HG03521 (cell line): ENCODE data around the gene TTC12.

ENCODE experiments used
- ATAC-seq: cut with Tn5 transposase; IDR thresholded peaks from one replicate; pipeline ENCODE4 v1.9.1; 2021; ENCODE audit warnings: mild to moderate bottlenecking, moderate library complexity; ENCODE audit not compliant: unreplicated experiment

TTC12 gene

DNA sequence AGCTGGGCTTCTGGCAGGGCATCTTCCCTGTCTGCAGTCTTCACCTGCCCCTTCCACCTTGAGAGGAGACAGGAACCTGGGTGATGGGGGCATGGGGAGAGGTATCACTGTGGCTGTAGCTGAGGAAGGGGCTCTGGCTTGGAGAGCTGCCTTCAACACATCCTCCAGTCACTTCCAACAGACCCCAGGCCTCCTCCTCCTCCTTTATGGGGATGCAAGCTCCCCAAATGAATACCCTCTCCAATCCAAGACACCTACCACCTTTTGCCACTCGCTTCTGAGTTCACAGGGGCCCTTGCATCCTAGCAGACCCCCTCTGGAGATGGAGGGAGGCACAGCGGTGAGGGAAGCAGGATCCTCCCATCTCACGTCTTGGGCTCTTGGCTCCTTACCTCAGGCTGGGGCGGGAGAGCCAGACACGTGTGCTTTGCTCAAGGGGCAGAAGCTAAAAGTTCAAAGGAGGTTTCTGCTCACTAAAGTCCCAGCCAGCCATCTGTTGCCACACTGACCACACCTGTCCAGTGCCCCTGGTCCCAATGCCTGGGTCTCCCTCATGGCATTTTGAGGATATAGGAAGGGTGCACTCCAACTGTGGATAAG lies 86.3 kb downstream of the TTC12 start:
- no peak for ATAC-seq

DNA sequence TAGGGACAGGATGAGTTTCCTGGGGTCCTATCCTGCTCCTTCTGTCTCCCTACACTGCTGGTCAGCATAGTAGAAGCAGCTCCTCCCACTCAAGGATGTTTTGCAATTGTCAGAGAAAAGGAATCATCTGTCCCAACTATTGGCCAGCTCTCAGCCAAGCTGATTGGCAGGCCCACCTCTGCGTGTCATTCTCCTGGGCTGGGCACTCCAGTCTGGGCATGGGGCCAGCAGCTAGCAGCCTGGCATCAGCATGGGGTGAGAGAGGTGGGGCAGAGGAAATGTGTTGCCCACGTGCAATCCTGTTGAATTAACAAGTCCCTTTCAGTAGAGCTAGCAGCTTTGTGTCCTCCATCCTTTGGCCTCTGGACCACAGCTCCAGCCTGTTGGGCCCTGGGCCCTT lies 87.3 kb downstream of the TTC12 start:
- ATAC-seq, result no peak

GRCh38 chr11:113404859-113405430 lies 90.6 kb downstream of the TTC12 start:
- ATAC-seq, result no peak

GRCh38 chr11:113405724-113406478 lies 91.5 kb downstream of the TTC12 start:
- no peak for ATAC-seq

DNA sequence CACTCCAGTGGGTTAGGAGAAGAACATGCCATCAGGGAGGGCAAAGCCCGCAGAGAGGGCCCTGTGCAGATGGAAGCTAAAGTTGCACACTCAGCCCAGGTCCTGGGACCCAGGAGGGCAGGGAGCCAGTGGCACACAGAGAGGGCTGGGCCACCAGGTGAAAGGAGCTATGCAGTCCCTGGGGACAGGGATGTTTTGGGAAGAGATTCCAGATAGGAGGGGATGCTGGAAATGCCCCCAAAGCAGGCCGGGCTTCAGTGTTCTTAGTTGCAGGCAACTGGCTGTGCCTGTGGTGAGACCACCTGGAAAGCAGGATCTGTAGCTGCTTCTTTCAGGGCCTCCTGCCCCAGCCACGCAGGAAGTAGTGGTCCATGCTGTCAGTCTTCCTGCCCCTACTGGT lies 92.8 kb downstream of the TTC12 start:
- no peak for ATAC-seq

GRCh38 chr11:113408206-113408605 lies 93.8 kb downstream of the TTC12 start:
- no peak for ATAC-seq

- ATAC-seq, result no peak
Observed at GRCh38 chr11:113408887-113409286, 94.5 kb downstream of the TTC12 start.

GRCh38 chr11:113409526-113409925 lies 95.1 kb downstream of the TTC12 start:
- ATAC-seq, result no peak

DNA sequence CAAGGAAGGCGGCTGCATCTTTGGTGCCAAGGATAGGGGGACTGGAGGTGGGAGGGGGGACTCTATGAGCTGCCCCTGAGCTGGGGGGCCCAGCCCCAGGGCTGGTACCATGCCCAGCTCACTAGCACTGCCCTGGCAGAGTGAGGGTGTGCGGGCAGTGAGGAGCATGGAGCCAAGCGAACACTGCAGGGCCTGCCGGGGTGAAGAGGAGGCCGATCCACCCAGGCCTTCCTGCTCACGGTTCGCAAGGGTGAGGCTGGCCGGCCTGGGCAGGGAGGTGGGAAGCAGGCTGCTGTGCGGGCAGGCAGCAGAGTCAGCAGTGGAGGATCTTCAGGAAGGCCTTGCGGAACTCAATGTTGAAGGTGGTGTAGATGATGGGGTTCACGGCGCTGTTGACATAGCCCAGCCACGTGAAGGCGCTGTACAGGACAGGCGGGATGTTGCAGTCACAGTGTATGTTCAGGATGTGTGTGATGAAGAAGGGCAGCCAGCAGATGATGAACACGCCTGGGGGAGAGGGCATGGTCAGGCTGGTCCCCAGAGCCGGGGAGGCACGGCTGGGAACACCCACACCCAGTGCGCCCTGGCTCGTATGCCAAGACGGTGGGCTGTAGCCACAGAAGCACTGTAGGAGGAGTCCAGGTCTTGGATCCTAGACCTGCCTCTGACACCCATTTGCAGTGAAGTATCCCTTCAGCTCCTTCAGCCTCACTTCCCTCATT lies 96.2 kb downstream of the TTC12 start:
- ATAC-seq, result no peak

DNA sequence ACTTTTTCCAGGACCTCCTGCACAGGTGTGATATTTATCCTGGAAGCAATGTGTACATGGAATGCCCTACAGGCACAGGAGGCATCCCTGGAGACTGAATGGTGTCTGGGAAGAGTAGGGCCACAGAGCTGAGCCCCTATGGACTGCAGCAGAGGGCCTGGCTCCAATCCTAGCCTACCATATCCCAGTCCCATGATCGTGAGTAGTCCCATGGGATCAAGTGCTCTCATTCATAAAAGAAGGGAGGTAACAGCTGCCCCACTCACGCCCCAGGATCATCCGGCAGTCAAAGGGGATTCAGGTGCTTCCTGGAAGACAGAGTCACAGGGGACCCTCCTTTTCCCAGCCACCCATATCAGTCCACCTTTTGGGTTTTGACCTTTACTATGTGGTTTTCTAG lies 97.2 kb downstream of the TTC12 start:
- no peak for ATAC-seq

DNA sequence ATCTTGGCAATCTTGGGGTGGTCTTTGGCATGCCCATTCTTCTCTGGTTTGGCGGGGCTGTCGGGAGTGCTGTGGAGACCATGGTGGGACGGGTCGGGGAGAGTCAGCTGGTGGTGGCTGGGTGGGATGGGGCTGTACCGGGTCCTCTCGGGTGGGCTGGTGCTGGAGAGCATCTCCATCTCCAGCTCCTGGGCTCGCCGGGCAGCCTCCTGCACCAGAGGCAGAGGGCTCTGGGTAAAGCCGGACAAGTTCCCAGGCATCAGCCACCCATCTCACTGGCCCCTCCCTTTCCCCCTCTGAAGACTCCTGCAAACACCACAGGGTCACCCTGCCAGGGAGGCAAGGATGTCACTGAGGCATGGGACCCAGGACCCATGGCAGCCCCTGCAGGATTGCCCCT lies 98.3 kb downstream of the TTC12 start:
- ATAC-seq, result no peak

- ATAC-seq, result no peak
Observed at GRCh38 chr11:113415343-113415742, 101.0 kb downstream of the TTC12 start.
